ENCODE data around the gene VPS39.

The VPS39 gene

GRCh38 chr15:42141795-42142667 is 66.1 kb downstream of the VPS39 start:
- no peaks in the 10 kb centered on the region for H3K79me2 ChIP-seq (ENCODE audit: low read length)
- H4K20me1 ChIP-seq (ENCODE audit: insufficient read depth, low read length): no peaks in the 10 kb centered on the region
- no peak overlapping the region for H3K4me2 ChIP-seq (ENCODE audit: low read depth, low read length)
- no peak overlapping the region for H3K4me3 ChIP-seq (ENCODE audit: low read length)
- H2AFZ ChIP-seq (ENCODE audit: low read length): no peak overlapping the region
- H3K27ac ChIP-seq (ENCODE audit: low read length): no peak overlapping the region
- H3K27me3 ChIP-seq (replicated peaks; ENCODE audit: insufficient read depth, low read length): peaks cover 9% of the 10 kb centered on the region; the same call in 1 of the 2 replicates
- no peaks in the 10 kb centered on the region for H3K4me1 ChIP-seq (ENCODE audit: low read length)
- TF ChIP-seq CTCF (IDR thresholded peaks at IDR 0.05; ENCODE audit: low read length): no peak
- no peak for TF ChIP-seq EZH2phosphoT487 (IDR thresholded peaks at IDR 0.05; ENCODE audit: low read length)
- TF ChIP-seq EZH2 (optimal IDR thresholded peaks at IDR 0.05; ENCODE audit: low read depth, low read length): no peak
- H3K9me3 ChIP-seq (replicated peaks; ENCODE audit: insufficient read depth, low read length): no peaks in the 10 kb centered on the region
- no peak for DNase-seq
- H3K9ac ChIP-seq (ENCODE audit: low read length): no peak overlapping the region
- H3F3A ChIP-seq (ENCODE audit: insufficient read depth, low read length): no peaks in the 10 kb centered on the region
- no peaks in the 10 kb centered on the region for H3K36me3 ChIP-seq (replicated peaks; ENCODE audit: insufficient read depth, low read length)
- H3K9me2 ChIP-seq (replicated peaks; ENCODE audit: insufficient read depth, low read length): no peaks in the 10 kb centered on the region

DNA sequence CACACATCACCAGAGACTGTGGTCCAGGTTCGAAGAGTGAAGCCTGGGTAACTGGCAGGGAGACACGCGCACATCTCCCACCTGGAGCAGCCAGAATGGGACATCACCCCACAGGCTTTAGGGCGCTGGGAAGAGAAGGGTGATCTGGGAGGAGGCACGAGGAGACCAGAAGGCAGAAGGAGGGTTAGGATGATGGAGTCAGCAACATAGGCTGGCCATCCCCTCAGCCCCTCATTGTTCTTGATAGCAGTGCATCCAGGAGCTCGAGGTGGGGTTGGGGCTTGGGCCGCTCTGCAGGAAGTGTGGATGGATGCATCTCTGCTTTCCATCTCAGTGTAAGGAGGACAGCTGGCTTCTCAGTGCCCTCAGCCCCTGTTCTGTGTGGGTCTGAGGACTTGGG is 66.9 kb downstream of the VPS39 start:
- Histone ChIP-seq H2AFZ (ENCODE audit: low read length) (no peak overlapping the region), H3K9me2 (replicated peaks; ENCODE audit: insufficient read depth, low read length) (no peaks in the 10 kb centered on the region), H3K4me2 (ENCODE audit: low read depth, low read length) (no peak overlapping the region), H3K4me1 (ENCODE audit: low read length) (no peaks in the 10 kb centered on the region), H3K4me3 (ENCODE audit: low read length) (no peak overlapping the region), H3K27me3 (replicated peaks; ENCODE audit: insufficient read depth, low read length) (peaks cover 9% of the 10 kb centered on the region; the same call in 1 of the 2 replicates), H3K36me3 (replicated peaks; ENCODE audit: insufficient read depth, low read length) (no peaks in the 10 kb centered on the region), H3K27ac (ENCODE audit: low read length) (no peak overlapping the region), H3F3A (ENCODE audit: insufficient read depth, low read length) (no peaks in the 10 kb centered on the region), H3K9me3 (replicated peaks; ENCODE audit: insufficient read depth, low read length) (no peaks in the 10 kb centered on the region), H4K20me1 (ENCODE audit: insufficient read depth, low read length) (no peaks in the 10 kb centered on the region), H3K9ac (ENCODE audit: low read length) (no peak overlapping the region), H3K79me2 (ENCODE audit: low read length) (no peaks in the 10 kb centered on the region)
- DNase-seq: no peak
- TF ChIP-seq CTCF (IDR thresholded peaks at IDR 0.05; ENCODE audit: low read length) (no peak), EZH2 (optimal IDR thresholded peaks at IDR 0.05; ENCODE audit: low read depth, low read length) (no peak), EZH2phosphoT487 (IDR thresholded peaks at IDR 0.05; ENCODE audit: low read length) (no peak)

GRCh38 chr15:42140383-42141070 is 67.6 kb downstream of the VPS39 start:
- TF ChIP-seq EZH2phosphoT487 (IDR thresholded peaks at IDR 0.05; ENCODE audit: low read length) (no peak), EZH2 (optimal IDR thresholded peaks at IDR 0.05; ENCODE audit: low read depth, low read length) (no peak), CTCF (IDR thresholded peaks at IDR 0.05; ENCODE audit: low read length) (no peak)
- H3K9ac ChIP-seq (ENCODE audit: low read length): no peak overlapping the region
- DNase-seq: no peak

More at GRCh38 chr15:42140383-42141070, 67.6 kb downstream of the VPS39 start:
- Histone ChIP-seq H3K4me1 (ENCODE audit: low read length) (no peaks in the 10 kb centered on the region), H3K36me3 (replicated peaks; ENCODE audit: insufficient read depth, low read length) (no peaks in the 10 kb centered on the region), H4K20me1 (ENCODE audit: insufficient read depth, low read length) (no peaks in the 10 kb centered on the region), H3K9me2 (replicated peaks; ENCODE audit: insufficient read depth, low read length) (no peaks in the 10 kb centered on the region), H3K9me3 (replicated peaks; ENCODE audit: insufficient read depth, low read length) (no peaks in the 10 kb centered on the region), H3F3A (ENCODE audit: insufficient read depth, low read length) (no peaks in the 10 kb centered on the region), H2AFZ (ENCODE audit: low read length) (no peak overlapping the region), H3K4me2 (ENCODE audit: low read depth, low read length) (no peak overlapping the region), H3K27me3 (replicated peaks; ENCODE audit: insufficient read depth, low read length) (peaks cover 5% of the 10 kb centered on the region; the same call in 1 of the 2 replicates), H3K27ac (ENCODE audit: low read length) (no peak overlapping the region), H3K79me2 (ENCODE audit: low read length) (no peaks in the 10 kb centered on the region), H3K4me3 (ENCODE audit: low read length) (no peak overlapping the region)

All from MM.1S (cell line).